ENCODE results near the gene PICALM.

GRCh38 chr11:85945788-85946187 lies 123.1 kb downstream of the PICALM start:
- TF ChIP-seq CTCF (IDR thresholded peaks at IDR 0.05) (no peak), POLR2A (IDR thresholded peaks at IDR 0.05) (no peak)
